IMR-90 (cell line): ENCODE data around the gene FGF5. TPM values are rescaled to one million over a fixed set of nuclear protein-coding genes. Genes with fewer than 3 reads are reported as not detected.

Source experiments
- ATAC-seq: fragments of 200-7000 bp; cut with Tn5 transposase; 2 replicates; pipeline ENCODE4 v1.9.1; 2020; ENCODE audit warnings: low read depth, mild to moderate bottlenecking, moderate library complexity
- BruUV-seq: library from RNA; stranded (reverse); fragments of 400-500 nt; replicated peaks from 2 replicates; lab custom pipeline; 2021; lab: Mats Ljungman, UMichigan
- CTCF ChIA-PET: fragments of 300-600 bp; formaldehyde crosslinking; extraction: SDS; loops from one replicate; lab custom pipeline; 2021; ENCODE audit warnings: antibody characterized with exemption; lab: Yijun Ruan, JAX
- POLR2A ChIA-PET: fragments of 300-600 bp; sonication (Branson Sonifier 250); formaldehyde crosslinking; loops from one replicate; lab custom pipeline; 2022; ENCODE audit warnings: antibody characterized with exemption; ENCODE audit not compliant: unreplicated experiment; lab: Charles Lee
- DNase-seq: peaks from one replicate; pipeline ENCODE4 v3.0.0; 2013
- H2AFZ ChIP-seq: replicated peaks from 2 replicates; pipeline ENCODE3; 2013; ENCODE audit warnings: low read length, mild to moderate bottlenecking; ENCODE audit not compliant: poor library complexity
- H2AK5ac ChIP-seq: 2 replicates; pipeline ENCODE4 v1.6.1; 2013; ENCODE audit warnings: low read depth, low read length, inconsistent platforms
- H2AK9ac ChIP-seq: replicated peaks from 2 replicates; pipeline ENCODE3; 2013; ENCODE audit warnings: mild to moderate bottlenecking, low read depth, low read length, moderate library complexity; ENCODE audit not compliant: poor library complexity
- H2BK120ac ChIP-seq: 2 replicates; pipeline ENCODE4 v1.6.1; 2013; ENCODE audit warnings: low read depth, low read length, inconsistent platforms
- H2BK15ac ChIP-seq: 3 replicates; pipeline ENCODE4 v1.6.1; 2013; ENCODE audit warnings: low read depth, low read length, inconsistent platforms
- H2BK20ac ChIP-seq: 2 replicates; pipeline ENCODE4 v1.6.1; 2013; ENCODE audit warnings: low read depth, mild to moderate bottlenecking, inconsistent platforms, low read length, moderate library complexity
- H2BK5ac ChIP-seq: 2 replicates; pipeline ENCODE4 v1.6.1; 2013; ENCODE audit warnings: mild to moderate bottlenecking, low read depth, low read length, inconsistent platforms; ENCODE audit not compliant: poor library complexity, severe bottlenecking
- H3K14ac ChIP-seq: replicated peaks from 2 replicates; pipeline ENCODE4 v1.6.1; 2013; ENCODE audit warnings: low read depth, low read length, inconsistent platforms
- H3K18ac ChIP-seq: 2 replicates; pipeline ENCODE4 v1.6.1; 2013; ENCODE audit warnings: low read depth, low read length, control low read depth
- H3K23ac ChIP-seq: 2 replicates; pipeline ENCODE4 v1.6.1; 2013; ENCODE audit warnings: low read depth, low read length, inconsistent platforms
- H3K27ac ChIP-seq: 2 replicates; pipeline ENCODE4 v1.5.1; 2013; ENCODE audit warnings: mild to moderate bottlenecking, control low read depth, low read length; ENCODE audit not compliant: insufficient read depth
- H3K27me3 ChIP-seq: 2 replicates; pipeline ENCODE4 v1.6.1; 2013; ENCODE audit warnings: low read length; ENCODE audit not compliant: control insufficient read depth, insufficient read depth
- H3K36me3 ChIP-seq: 2 replicates; pipeline ENCODE4 v1.6.1; 2013; ENCODE audit warnings: low read length, mixed read lengths; ENCODE audit not compliant: control insufficient read depth, insufficient read depth
- H3K4ac ChIP-seq: 2 replicates; pipeline ENCODE4 v1.6.1; 2013; ENCODE audit warnings: low read depth, low read length, inconsistent platforms
- H3K4me1 ChIP-seq: 2 replicates; pipeline ENCODE4 v1.6.1; 2013; ENCODE audit warnings: low read length, mixed read lengths; ENCODE audit not compliant: control insufficient read depth, insufficient read depth
- H3K4me2 ChIP-seq: 2 replicates; pipeline ENCODE4 v1.6.1; 2013; ENCODE audit warnings: low read depth, mild to moderate bottlenecking, control low read depth, low read length, moderate library complexity
- H3K4me3 ChIP-seq: 2 replicates; pipeline ENCODE4 v1.5.1; 2013; ENCODE audit warnings: low read depth, mild to moderate bottlenecking, control low read depth, low read length, moderate library complexity; ENCODE audit not compliant: insufficient read depth
- H3K56ac ChIP-seq: 2 replicates; pipeline ENCODE4 v1.6.1; 2013; ENCODE audit warnings: low read length, inconsistent platforms; ENCODE audit not compliant: insufficient read depth; ENCODE audit errors: extremely low read depth
- H3K79me1 ChIP-seq, 2 experiments: 2 replicates each; pipeline ENCODE4 v1.6.1; 2013; ENCODE audit warnings: low read length in 2 of 2, inconsistent platforms in 1 of 2, low read depth in 1 of 2
- H3K9ac ChIP-seq: 2 replicates; pipeline ENCODE4 v1.6.1; 2013; ENCODE audit warnings: low read depth, low read length, control low read depth
- H3K9me1 ChIP-seq: 2 replicates; pipeline ENCODE4 v1.6.1; 2013; ENCODE audit warnings: low read length, inconsistent platforms; ENCODE audit not compliant: insufficient read depth
- H3K9me3 ChIP-seq: 2 replicates; pipeline ENCODE4 v1.6.1; 2013; ENCODE audit warnings: low read length; ENCODE audit not compliant: control insufficient read depth, insufficient read depth
- H4K20me1 ChIP-seq: 2 replicates; pipeline ENCODE4 v1.6.1; 2013; ENCODE audit warnings: low read length, inconsistent platforms; ENCODE audit not compliant: insufficient read depth
- H4K5ac ChIP-seq: 2 replicates; pipeline ENCODE4 v1.6.1; 2013; ENCODE audit warnings: mild to moderate bottlenecking, low read depth, low read length, control low read depth
- H4K8ac ChIP-seq, 2 experiments: 2 replicates each; pipeline ENCODE4 v1.6.1; 2013; ENCODE audit warnings: low read depth in 2 of 2, low read length in 2 of 2, control low read depth in 1 of 2, inconsistent platforms in 1 of 2
- H4K91ac ChIP-seq: 2 replicates; pipeline ENCODE4 v1.6.1; 2013; ENCODE audit warnings: low read depth, low read length, inconsistent platforms; ENCODE audit not compliant: insufficient read depth
- BHLHE40 ChIP-seq: fragments of 150-350 bp; IDR thresholded peaks from 2 replicates; pipeline ENCODE4 v1.6.1; 2016; ENCODE audit warnings: mild to moderate bottlenecking, low read depth, low read length
- CEBPB ChIP-seq: IDR thresholded peaks from 2 replicates; pipeline ENCODE4 v1.6.1; 2012; ENCODE audit warnings: low read depth, low read length, improper control_type of control experiment
- CHD1 ChIP-seq: IDR thresholded peaks from 2 replicates; pipeline ENCODE4 v1.6.1; 2012; ENCODE audit warnings: low read depth, low read length, improper control_type of control experiment
- CTCF ChIP-seq: conservative IDR thresholded peaks from 2 replicates; pipeline ENCODE4 v1.5.1; 2012; ENCODE audit warnings: mild to moderate bottlenecking, low read depth, low read length, improper control_type of control experiment
- FOS ChIP-seq: fragments of 150-350 bp; IDR thresholded peaks from 2 replicates; pipeline ENCODE4 v1.6.1; 2016; ENCODE audit warnings: low read depth, low read length
- MAFK ChIP-seq: IDR thresholded peaks from 2 replicates; pipeline ENCODE4 v1.6.1; 2012; ENCODE audit warnings: low read depth, low read length, improper control_type of control experiment
- MAZ ChIP-seq: IDR thresholded peaks from 2 replicates; pipeline ENCODE4 v1.6.1; 2012; ENCODE audit warnings: low read depth, mild to moderate bottlenecking, low read length, improper control_type of control experiment, moderate library complexity, borderline replicate concordance
- NFE2L2 ChIP-seq: fragments of 150-350 bp; IDR thresholded peaks from 2 replicates; pipeline ENCODE4 v1.6.1; 2016; ENCODE audit warnings: low read depth, mild to moderate bottlenecking, low read length
- POLR2A ChIP-seq: IDR thresholded peaks from 2 replicates; pipeline ENCODE4 v1.6.1; 2012; ENCODE audit warnings: mild to moderate bottlenecking, low read depth, low read length
- RCOR1 ChIP-seq: IDR thresholded peaks from 2 replicates; pipeline ENCODE4 v1.6.1; 2012; ENCODE audit warnings: mild to moderate bottlenecking, low read length, improper control_type of control experiment; ENCODE audit not compliant: insufficient replicate concordance
- RFX5 ChIP-seq: IDR thresholded peaks from 2 replicates; pipeline ENCODE4 v1.8.0; 2012; ENCODE audit warnings: low read depth, mild to moderate bottlenecking, low read length, moderate library complexity
- SMC3 ChIP-seq: fragments of 150-350 bp; IDR thresholded peaks from 2 replicates; pipeline ENCODE4 v1.6.1; 2016; ENCODE audit warnings: low read depth, mild to moderate bottlenecking, antibody characterized with exemption, low read length, moderate library complexity
- USF2 ChIP-seq: fragments of 150-350 bp; IDR thresholded peaks from 2 replicates; pipeline ENCODE4 v1.6.1; 2017; ENCODE audit warnings: mild to moderate bottlenecking, antibody characterized with exemption, low read length, low read depth
- WGBS, 2 experiments: methylation state at CpG; one replicate each; pipeline versions ENCODE4 v1.1.5 to v1.1.7; 2013; ENCODE audit warnings: missing lambda C conversion rate in 2 of 2; ENCODE audit not compliant: insufficient read length in 1 of 2; ENCODE audit errors: extremely low coverage in 2 of 2; 5-methylcytosine and 5-hydroxymethylcytosine counted together
- dilution Hi-C: fragments of 300-500 bp; cut with HindIII; formaldehyde crosslinking; loops from one replicate; pipeline ENCODE4 v1.14.3; 2018; ENCODE audit warnings: low sequenced_read_pairs; ENCODE audit not compliant: unreplicated experiment
- in situ Hi-C: fragments of 300-500 bp; cut with MboI; formaldehyde crosslinking; loops from 3 replicates; pipeline ENCODE4 v1.14.3; 2019; ENCODE audit warnings: low sequenced_read_pairs, inconsistent platforms, mixed read lengths
- intact Hi-C: fragments of 100-400 bp; cut with micrococcal nuclease; formaldehyde crosslinking; loops from 2 replicates; pipeline ENCODE4 v1.10.0; 2022
- polyA plus RNA-seq, 3 experiments: library from polyadenylated mRNA; depleted of rRNA; stranded (reverse); fragments of >200 nt; gene quantifications; 2 replicates each; pipeline ENCODE4 v1.2.3, GENCODE V29; 2012; ENCODE audit warnings: low replicate concordance in 1 of 3
- total RNA-seq: library from RNA; depleted of rRNA; stranded (reverse); fragments of >200 nt; gene quantifications from 2 replicates; pipeline ENCODE4 v1.2.3, GENCODE V29; 2012
- TF ChIP-seq, protein P1 (sequence below): fragments of 150-350 bp; IDR thresholded peaks from 2 replicates; pipeline ENCODE4 v1.6.1; 2016; ENCODE audit warnings: low read depth, mild to moderate bottlenecking, low read length, moderate library complexity, borderline replicate concordance

Gene FGF5
- total and polyA plus RNA-seq, 2 of the 4 experiments (the other 2 are of a cell fraction) = 18.6 to 42.1 TPM

DNA sequence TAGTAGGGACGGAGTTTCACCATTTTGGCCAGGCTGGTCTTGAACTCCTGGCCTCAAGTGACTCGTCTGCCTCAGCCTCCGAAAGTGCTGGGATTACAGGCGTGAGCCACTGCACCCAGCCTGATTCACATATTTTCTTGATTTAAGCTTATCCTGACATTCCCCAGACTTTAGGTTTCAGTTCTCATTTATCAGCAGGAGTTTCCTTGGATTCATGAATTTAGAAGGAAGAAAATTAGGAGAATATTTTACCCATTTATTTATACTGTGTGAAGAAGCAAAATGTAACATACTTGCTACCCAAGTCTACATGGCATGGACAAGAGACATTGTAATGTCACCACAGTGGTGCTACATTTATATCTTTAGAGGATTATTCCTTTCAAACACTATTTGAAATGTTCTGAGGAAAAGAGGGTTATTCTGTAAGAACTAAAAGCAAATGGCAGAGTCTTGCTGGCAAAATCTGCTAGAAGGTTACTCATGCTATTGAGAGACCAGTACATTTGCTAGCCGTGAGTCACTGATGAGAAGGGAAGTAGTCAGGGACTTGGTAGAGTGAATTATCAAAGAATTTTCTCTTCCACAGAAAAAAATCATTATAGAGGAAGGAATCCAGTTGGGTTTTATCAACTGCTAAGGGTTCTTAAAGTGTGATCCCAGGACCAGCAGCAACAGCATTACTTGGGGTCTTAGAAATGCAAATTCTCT is 43.0 kb downstream of the FGF5 start:
- dilution Hi-C loops (no loop called here), in situ Hi-C loops (no loop called here), intact Hi-C loops (loop anchor here (2.0 to 5.0 kb wide), 2 partner anchors 41 to 72 kb away; no protein-coding TSS in a partner anchor)
- Histone ChIP-seq H4K91ac (peak overlapping the region; percentile 84), H3K18ac (peak overlapping the region; percentile 98), H2BK120ac (peak overlapping the region; percentile 93), H4K20me1 (no peaks in the 10 kb centered on the region), H4K8ac (peak overlapping the region; percentile 72 to 83), H3K27ac (peak overlapping the region; percentile 83), H3K56ac (peak overlapping the region; percentile 84), H3K79me1 (peaks cover 3 to 32% of the 10 kb centered on the region in 2 experiments; a peak in 3 of 4 replicates), H3K14ac (peak overlapping the region; percentile 89), H3K4me1 (peaks cover 14% of the 10 kb centered on the region), H2AK5ac (peak overlapping the region; percentile 91), H3K9me1 (peaks cover 3% of the 10 kb centered on the region; the same call in 1 of the 2 replicates), H2BK5ac (peak overlapping the region; percentile 98), H3K9me3 (no peaks in the 10 kb centered on the region), H4K5ac (peak overlapping the region; percentile 93), H3K4ac (peak overlapping the region; percentile 91), H3K27me3 (no peaks in the 10 kb centered on the region), H3K9ac (peak overlapping the region; percentile 39; the same call in 1 of the 2 replicates), H3K4me3 (no peak overlapping the region), H2BK20ac (peak overlapping the region; percentile 87), H3K36me3 (no peaks in the 10 kb centered on the region), H2BK15ac (peak overlapping the region; percentile 85), H3K4me2 (peak overlapping the region; percentile 93), H2AFZ (no peak overlapping the region), H3K23ac (peak overlapping the region; percentile 96), H2AK9ac (no peak overlapping the region)
- ChIA-PET CTCF (interaction anchor here (1.9 kb wide), 1 partner anchor 14 kb away, joined by 6 read pairs; no protein-coding TSS in a partner anchor), POLR2A (no interaction called here)
- peak; percentile 96 for DNase-seq
- ATAC-seq = peak; percentile 71
- no TSS peak for BruUV-seq
- no CpG with 5 or more reads among the region's 5 CpGs for WGBS, 2 experiments
- TF ChIP-seq MAFK = 0 out of 2 replicates have a peak, but pooled peaks have one; percentile 2
- no peak for TF ChIP-seq MAZ
- TF ChIP-seq RFX5 = no peak
- peak; percentile 59; the same call in 1 of the 2 replicates for TF ChIP-seq CEBPB
- TF ChIP-seq SMC3 = no peak
- TF ChIP-seq BHLHE40 = no peak
- no peak for TF ChIP-seq RCOR1
- TF ChIP-seq CHD1 = no peak
- no peak for TF ChIP-seq USF2
- TF ChIP-seq POLR2A = no peak
- TF ChIP-seq, protein P1, sequence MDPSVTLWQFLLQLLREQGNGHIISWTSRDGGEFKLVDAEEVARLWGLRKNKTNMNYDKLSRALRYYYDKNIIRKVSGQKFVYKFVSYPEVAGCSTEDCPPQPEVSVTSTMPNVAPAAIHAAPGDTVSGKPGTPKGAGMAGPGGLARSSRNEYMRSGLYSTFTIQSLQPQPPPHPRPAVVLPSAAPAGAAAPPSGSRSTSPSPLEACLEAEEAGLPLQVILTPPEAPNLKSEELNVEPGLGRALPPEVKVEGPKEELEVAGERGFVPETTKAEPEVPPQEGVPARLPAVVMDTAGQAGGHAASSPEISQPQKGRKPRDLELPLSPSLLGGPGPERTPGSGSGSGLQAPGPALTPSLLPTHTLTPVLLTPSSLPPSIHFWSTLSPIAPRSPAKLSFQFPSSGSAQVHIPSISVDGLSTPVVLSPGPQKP = no peak
- TF ChIP-seq FOS = peak; percentile 90
- no peak for TF ChIP-seq CTCF
- no peak for TF ChIP-seq NFE2L2
